ENCODE results near the gene LOXL3. TPM values are rescaled to one million over a fixed set of nuclear protein-coding genes. Genes with fewer than 3 reads are reported as not detected.

Gene LOXL3
- polyA plus RNA-seq, 4 donors: 0.22 to 2.9 (median 1.3) TPM

DNA sequence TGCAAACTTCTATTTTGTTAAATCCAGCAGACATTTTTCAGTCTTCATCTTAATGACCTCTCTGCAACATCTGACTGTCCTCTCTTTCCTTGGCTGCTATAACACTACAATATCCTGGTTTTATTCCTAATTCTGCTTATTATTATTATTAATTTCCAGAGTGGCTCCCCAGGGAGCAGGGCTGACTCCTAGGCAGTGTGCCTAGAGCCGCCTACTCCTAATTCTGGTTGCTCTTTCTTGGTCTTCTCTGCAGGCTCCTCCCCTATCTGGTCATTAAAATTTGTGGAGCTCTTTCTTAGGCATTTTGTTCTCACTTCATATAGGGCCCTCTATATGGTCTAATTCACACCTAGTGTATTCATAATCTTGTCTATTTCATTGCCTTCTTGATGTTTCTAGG, 10.8 kb downstream of the LOXL3 start:
- H3K27me3 ChIP-seq (ENCODE audit: control insufficient read depth in 3 of 3, insufficient read depth in 3 of 3, low read length in 3 of 3): peaks cover 0 to 23% (median 0%) of the 10 kb centered on the region in 3 donors
- FAIRE-seq (no peak), DNase-seq (no peak)
- WGBS, 3 donors: 80 to 100% (median 86%) methylated on average over 1 of the region's 1 CpG
- no peaks in the 10 kb centered on the region for H3K36me3 ChIP-seq (ENCODE audit: control insufficient read depth in 3 of 3, insufficient read depth in 2 of 3, low read depth in 1 of 3, low read length in 3 of 3)
- no peak overlapping the region for H3K4me3 ChIP-seq (ENCODE audit: low read depth in 1 of 3, low read length in 3 of 3)
- no peak overlapping the region for H3K27ac ChIP-seq (ENCODE audit: low read depth in 1 of 3, low read length in 2 of 3)
- H3K4me1 ChIP-seq (ENCODE audit: control insufficient read depth in 3 of 3, insufficient read depth in 2 of 3, low read depth in 1 of 3, low read length in 2 of 3): no peaks in the 10 kb centered on the region
- no peaks in the 10 kb centered on the region for H3K9me3 ChIP-seq (ENCODE audit: control insufficient read depth in 2 of 2, insufficient read depth in 1 of 2, low read depth in 1 of 2, low read length in 1 of 2)

DNA sequence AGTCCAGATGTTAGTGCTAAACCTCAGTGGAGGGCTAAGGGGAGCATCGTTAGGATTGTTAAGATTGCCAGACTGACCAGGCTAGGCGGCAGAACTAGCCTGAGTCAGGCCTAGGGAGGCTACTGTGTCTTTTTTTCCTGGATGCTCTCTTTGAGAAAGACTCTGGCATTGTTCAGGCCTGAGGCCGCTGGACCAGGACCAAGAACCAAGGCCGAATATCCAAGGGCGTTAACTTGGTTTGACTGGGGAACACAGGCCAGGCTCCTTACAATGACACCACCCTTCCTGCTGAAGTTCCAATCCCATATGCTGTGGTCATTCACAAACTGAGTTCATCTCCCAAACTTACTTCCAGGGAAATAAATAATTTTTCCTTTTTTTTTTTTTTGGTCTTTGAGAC, 13.5 kb downstream of the LOXL3 start:
- FAIRE-seq (no peak), DNase-seq (no peak)
- Histone ChIP-seq H3K4me1 (ENCODE audit: control insufficient read depth in 3 of 3, insufficient read depth in 2 of 3, low read depth in 1 of 3, low read length in 2 of 3) (no peaks in the 10 kb centered on the region), H3K27me3 (ENCODE audit: control insufficient read depth in 3 of 3, insufficient read depth in 3 of 3, low read length in 3 of 3) (peaks cover 0 to 38% (median 0%) of the 10 kb centered on the region in 3 donors), H3K9me3 (ENCODE audit: control insufficient read depth in 2 of 2, insufficient read depth in 1 of 2, low read depth in 1 of 2, low read length in 1 of 2) (no peaks in the 10 kb centered on the region), H3K36me3 (ENCODE audit: control insufficient read depth in 3 of 3, insufficient read depth in 2 of 3, low read depth in 1 of 3, low read length in 3 of 3) (no peaks in the 10 kb centered on the region), H3K27ac (ENCODE audit: low read depth in 1 of 3, low read length in 2 of 3) (no peak overlapping the region), H3K4me3 (ENCODE audit: low read depth in 1 of 3, low read length in 3 of 3) (no peak overlapping the region)
- WGBS, 3 donors: 71 to 89% (median 83%) methylated on average over 5 of the region's 5 CpGs

DNA sequence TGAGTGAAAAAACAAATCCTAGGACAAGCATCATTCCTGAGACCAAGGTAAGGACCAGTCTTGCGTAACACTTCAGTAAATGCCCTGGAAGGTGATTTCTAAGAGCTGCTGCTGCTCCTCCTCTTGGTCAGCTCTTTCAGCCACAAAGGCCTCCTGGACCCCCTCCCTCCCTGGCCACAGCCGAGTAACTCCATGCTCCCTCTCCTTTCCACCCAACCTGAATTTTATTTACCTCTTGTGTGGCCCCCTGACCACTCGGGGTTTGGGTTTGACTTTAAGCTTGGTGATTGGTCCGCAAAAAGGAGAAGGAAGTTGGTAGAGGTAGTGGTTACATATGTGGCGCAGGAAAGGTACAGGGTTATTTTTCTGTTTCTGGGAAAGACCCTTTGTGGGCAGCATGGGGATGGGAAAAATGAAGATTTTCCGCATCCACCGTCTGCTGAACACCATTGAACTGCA, 14.8 kb downstream of the LOXL3 start:
- FAIRE-seq (no peak), DNase-seq (no peak)
- H3K36me3 ChIP-seq (ENCODE audit: control insufficient read depth in 3 of 3, insufficient read depth in 2 of 3, low read depth in 1 of 3, low read length in 3 of 3): peaks cover 0 to 1% (median 0%) of the 10 kb centered on the region in 3 donors
- WGBS, 3 donors: 57 to 80% (median 67%) methylated on average over 7 of the region's 7 CpGs
- no peak overlapping the region for H3K27ac ChIP-seq (ENCODE audit: low read depth in 1 of 3, low read length in 2 of 3)
- no peak overlapping the region for H3K4me3 ChIP-seq (ENCODE audit: low read depth in 1 of 3, low read length in 3 of 3)
- no peaks in the 10 kb centered on the region for H3K4me1 ChIP-seq (ENCODE audit: control insufficient read depth in 3 of 3, insufficient read depth in 2 of 3, low read depth in 1 of 3, low read length in 2 of 3)
- H3K27me3 ChIP-seq (ENCODE audit: control insufficient read depth in 3 of 3, insufficient read depth in 3 of 3, low read length in 3 of 3): peaks cover 0 to 38% (median 0%) of the 10 kb centered on the region in 3 donors
- no peaks in the 10 kb centered on the region for H3K9me3 ChIP-seq (ENCODE audit: control insufficient read depth in 2 of 2, insufficient read depth in 1 of 2, low read depth in 1 of 2, low read length in 1 of 2)

DNA sequence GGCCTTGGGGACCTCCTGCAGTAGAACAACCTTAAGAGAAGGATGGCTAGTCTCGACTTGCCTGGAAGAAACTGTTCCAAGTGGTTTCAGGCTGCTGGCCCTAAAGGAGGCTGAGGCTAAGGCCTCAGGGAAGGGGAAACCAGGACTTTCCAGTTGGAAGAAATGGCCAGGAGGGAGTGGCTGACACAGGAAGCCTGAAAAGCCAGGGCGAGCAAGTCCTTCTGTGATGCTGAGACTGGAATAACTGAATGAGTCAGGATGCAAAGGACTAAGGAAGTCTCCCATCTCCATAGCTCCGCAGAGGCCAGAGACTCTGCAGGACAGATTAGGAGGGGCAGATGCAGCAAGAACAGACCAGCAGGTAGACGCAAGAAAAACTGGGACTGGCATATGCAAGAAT, 16.6 kb downstream of the LOXL3 start:
- Histone ChIP-seq H3K27me3 (ENCODE audit: control insufficient read depth in 3 of 3, insufficient read depth in 3 of 3, low read length in 3 of 3) (peaks cover 0 to 38% (median 0%) of the 10 kb centered on the region in 3 donors), H3K4me3 (ENCODE audit: low read depth in 1 of 3, low read length in 3 of 3) (no peak overlapping the region), H3K4me1 (ENCODE audit: control insufficient read depth in 3 of 3, insufficient read depth in 2 of 3, low read depth in 1 of 3, low read length in 2 of 3) (no peaks in the 10 kb centered on the region), H3K27ac (ENCODE audit: low read depth in 1 of 3, low read length in 2 of 3) (no peak overlapping the region), H3K9me3 (ENCODE audit: control insufficient read depth in 2 of 2, insufficient read depth in 1 of 2, low read depth in 1 of 2, low read length in 1 of 2) (no peaks in the 10 kb centered on the region), H3K36me3 (ENCODE audit: control insufficient read depth in 3 of 3, insufficient read depth in 2 of 3, low read depth in 1 of 3, low read length in 3 of 3) (peaks cover 0 to 15% (median 0%) of the 10 kb centered on the region in 3 donors)
- DNase-seq (no peak), FAIRE-seq (no peak)
- WGBS, 3 donors: 70 to 75% (median 72%) methylated on average over 4 of the region's 4 CpGs

DNA sequence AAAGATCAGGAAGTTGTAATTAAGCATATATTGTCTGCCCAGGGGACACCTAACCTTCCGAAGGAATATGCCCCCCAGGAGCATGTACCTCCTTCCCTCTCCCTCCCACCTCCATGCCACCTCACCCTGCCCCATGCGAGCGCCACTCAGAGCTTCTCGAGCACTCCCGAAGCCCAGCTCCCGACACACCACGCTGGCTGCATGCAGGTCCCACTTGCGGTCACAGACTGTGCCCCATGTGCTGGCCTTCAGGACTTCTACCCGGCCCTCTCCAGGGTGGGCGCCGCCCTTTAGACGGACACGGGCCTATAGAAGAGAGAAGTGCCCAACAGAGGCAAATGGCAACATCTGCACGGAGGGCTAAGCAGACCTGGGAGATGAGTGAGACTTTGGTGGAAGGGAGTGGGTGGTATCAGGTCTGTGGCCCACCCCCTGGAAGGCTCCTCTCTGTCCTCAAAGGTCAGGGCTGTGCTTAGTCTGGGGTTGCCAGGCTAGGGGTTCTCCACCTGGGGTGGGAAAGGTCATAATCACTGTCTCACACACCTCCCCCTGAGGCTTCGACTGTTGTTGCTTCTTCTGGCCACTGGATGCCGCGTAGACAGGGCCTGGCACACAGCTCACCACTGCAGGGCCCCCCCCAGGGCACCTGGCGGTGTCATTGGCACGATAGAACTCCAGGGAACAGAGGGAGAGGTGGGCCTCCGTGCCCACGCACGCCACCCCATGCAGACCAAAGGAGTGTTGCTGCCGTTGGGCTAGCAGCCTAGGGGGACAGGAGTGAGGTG, 17.4 kb downstream of the LOXL3 start:
- 78 to 87% (median 79%) methylated on average over 23 of the region's 23 CpGs for WGBS, 3 donors
- no peak overlapping the region for H3K4me3 ChIP-seq (ENCODE audit: low read depth in 1 of 3, low read length in 3 of 3)
- H3K4me1 ChIP-seq (ENCODE audit: control insufficient read depth in 3 of 3, insufficient read depth in 2 of 3, low read depth in 1 of 3, low read length in 2 of 3): no peaks in the 10 kb centered on the region
- peaks cover 0 to 38% (median 0%) of the 10 kb centered on the region in 3 donors for H3K27me3 ChIP-seq (ENCODE audit: control insufficient read depth in 3 of 3, insufficient read depth in 3 of 3, low read length in 3 of 3)
- peaks cover 0 to 15% (median 0%) of the 10 kb centered on the region in 3 donors for H3K36me3 ChIP-seq (ENCODE audit: control insufficient read depth in 3 of 3, insufficient read depth in 2 of 3, low read depth in 1 of 3, low read length in 3 of 3)
- FAIRE-seq: no peak
- no peak overlapping the region for H3K27ac ChIP-seq (ENCODE audit: low read depth in 1 of 3, low read length in 2 of 3)
- no peaks in the 10 kb centered on the region for H3K9me3 ChIP-seq (ENCODE audit: control insufficient read depth in 2 of 2, insufficient read depth in 1 of 2, low read depth in 1 of 2, low read length in 1 of 2)
- DNase-seq: no peak

DNA sequence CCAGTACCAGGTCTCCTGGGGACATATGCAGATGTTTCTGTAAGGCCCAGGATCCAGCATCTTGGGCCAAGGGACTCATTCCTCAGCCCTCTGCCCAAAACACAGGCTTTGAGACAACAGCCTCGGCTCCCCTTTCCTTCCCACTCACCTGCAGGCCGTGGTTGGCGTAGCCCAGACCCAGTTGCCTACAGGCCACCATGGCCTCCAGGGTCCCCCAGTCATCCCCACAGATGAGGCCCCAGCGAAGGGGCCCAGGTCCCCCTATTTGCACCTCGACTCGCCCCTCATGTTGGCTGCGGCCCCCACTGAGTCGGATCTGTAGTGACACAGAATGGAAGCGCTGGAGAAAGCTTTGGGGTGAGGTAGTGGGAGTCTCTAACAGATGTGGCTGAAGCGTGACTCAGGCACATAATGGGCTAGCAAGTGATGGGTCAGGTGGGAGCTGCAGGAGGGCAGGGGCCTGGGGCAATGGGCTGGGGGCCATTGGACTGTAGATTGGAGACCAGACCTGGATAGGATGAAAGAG, 18.2 kb downstream of the LOXL3 start:
- no peak overlapping the region for H3K4me3 ChIP-seq (ENCODE audit: low read depth in 1 of 3, low read length in 3 of 3)
- peaks cover 0 to 38% (median 0%) of the 10 kb centered on the region in 3 donors for H3K27me3 ChIP-seq (ENCODE audit: control insufficient read depth in 3 of 3, insufficient read depth in 3 of 3, low read length in 3 of 3)
- no peak overlapping the region for H3K27ac ChIP-seq (ENCODE audit: low read depth in 1 of 3, low read length in 2 of 3)
- 83 to 93% (median 90%) methylated on average over 10 of the region's 10 CpGs for WGBS, 3 donors
- no peaks in the 10 kb centered on the region for H3K9me3 ChIP-seq (ENCODE audit: control insufficient read depth in 2 of 2, insufficient read depth in 1 of 2, low read depth in 1 of 2, low read length in 1 of 2)
- DNase-seq: no peak
- H3K4me1 ChIP-seq (ENCODE audit: control insufficient read depth in 3 of 3, insufficient read depth in 2 of 3, low read depth in 1 of 3, low read length in 2 of 3): peaks cover 0 to 5% (median 0%) of the 10 kb centered on the region in 3 donors
- FAIRE-seq: no peak
- H3K36me3 ChIP-seq (ENCODE audit: control insufficient read depth in 3 of 3, insufficient read depth in 2 of 3, low read depth in 1 of 3, low read length in 3 of 3): peaks cover 0 to 15% (median 0%) of the 10 kb centered on the region in 3 donors

DNA sequence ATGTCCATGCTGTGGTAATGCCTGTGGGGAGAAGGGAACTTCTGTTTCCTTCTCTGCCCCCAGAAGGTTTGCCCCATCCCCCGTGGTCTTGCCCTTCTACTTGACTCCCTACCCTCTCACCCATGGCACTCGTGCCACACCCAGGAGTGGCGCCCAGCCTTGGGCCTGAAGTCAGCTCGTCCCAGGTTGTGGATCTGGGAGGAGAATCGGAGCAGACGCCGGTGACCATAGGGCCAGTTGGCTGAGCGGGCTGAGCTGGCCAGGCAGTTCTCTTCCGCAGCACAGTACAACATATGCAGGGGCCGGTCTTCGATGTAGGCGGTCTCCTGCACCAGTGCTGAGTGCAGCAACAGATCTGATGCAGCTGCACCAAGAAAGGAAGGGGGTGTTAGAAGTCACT, 19.3 kb downstream of the LOXL3 start:
- no peak overlapping the region for H3K27ac ChIP-seq (ENCODE audit: low read depth in 1 of 3, low read length in 2 of 3)
- 75 to 80% (median 78%) methylated on average over 12 of the region's 12 CpGs for WGBS, 3 donors
- H3K9me3 ChIP-seq (ENCODE audit: control insufficient read depth in 2 of 2, insufficient read depth in 1 of 2, low read depth in 1 of 2, low read length in 1 of 2): no peaks in the 10 kb centered on the region
- H3K4me1 ChIP-seq (ENCODE audit: control insufficient read depth in 3 of 3, insufficient read depth in 2 of 3, low read depth in 1 of 3, low read length in 2 of 3): peaks cover 0 to 6% (median 0%) of the 10 kb centered on the region in 3 donors
- H3K36me3 ChIP-seq (ENCODE audit: control insufficient read depth in 3 of 3, insufficient read depth in 2 of 3, low read depth in 1 of 3, low read length in 3 of 3): peaks cover 0 to 15% (median 0%) of the 10 kb centered on the region in 3 donors
- H3K27me3 ChIP-seq (ENCODE audit: control insufficient read depth in 3 of 3, insufficient read depth in 3 of 3, low read length in 3 of 3): peaks cover 0 to 32% (median 0%) of the 10 kb centered on the region in 3 donors
- no peak for DNase-seq
- no peak for FAIRE-seq
- no peak overlapping the region for H3K4me3 ChIP-seq (ENCODE audit: low read depth in 1 of 3, low read length in 3 of 3)

DNA sequence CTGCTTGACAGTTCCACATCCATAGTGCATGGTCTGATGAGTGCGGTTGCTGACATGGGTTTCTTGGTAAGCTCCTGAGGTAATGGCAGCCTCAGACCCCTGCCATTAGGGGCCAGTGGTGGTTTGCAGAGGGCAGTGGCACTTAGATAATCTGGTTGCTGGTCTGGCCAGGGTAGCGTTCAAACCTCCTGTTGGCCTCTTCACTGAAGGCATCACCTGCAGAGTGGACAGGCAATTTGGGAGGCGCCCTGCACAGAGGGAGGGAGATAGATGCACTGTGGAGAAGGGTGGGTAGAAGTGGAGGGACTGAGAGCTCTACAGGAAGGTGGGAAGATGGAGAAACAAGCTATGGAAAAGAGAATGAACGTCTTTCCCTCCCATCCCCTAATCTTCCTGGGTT, 20.3 kb downstream of the LOXL3 start:
- H3K27me3 ChIP-seq (ENCODE audit: control insufficient read depth in 3 of 3, insufficient read depth in 3 of 3, low read length in 3 of 3): peaks cover 0 to 24% (median 0%) of the 10 kb centered on the region in 3 donors
- 84 to 85% (median 84%) methylated on average over 4 of the region's 4 CpGs for WGBS, 3 donors
- FAIRE-seq (no peak), DNase-seq (no peak)
- H3K27ac ChIP-seq (ENCODE audit: low read depth in 1 of 3, low read length in 2 of 3): no peak overlapping the region
- peaks cover 0 to 17% (median 0%) of the 10 kb centered on the region in 3 donors for H3K36me3 ChIP-seq (ENCODE audit: control insufficient read depth in 3 of 3, insufficient read depth in 2 of 3, low read depth in 1 of 3, low read length in 3 of 3)
- no peaks in the 10 kb centered on the region for H3K9me3 ChIP-seq (ENCODE audit: control insufficient read depth in 2 of 2, insufficient read depth in 1 of 2, low read depth in 1 of 2, low read length in 1 of 2)
- H3K4me1 ChIP-seq (ENCODE audit: control insufficient read depth in 3 of 3, insufficient read depth in 2 of 3, low read depth in 1 of 3, low read length in 2 of 3): peaks cover 0 to 8% (median 3%) of the 10 kb centered on the region in 3 donors
- H3K4me3 ChIP-seq (ENCODE audit: low read depth in 1 of 3, low read length in 3 of 3): no peak overlapping the region
